Stomach (tissue), 9 donors: ENCODE results near the gene HS2ST1. TPM values are rescaled to one million over a fixed set of nuclear protein-coding genes. Genes with fewer than 3 reads are reported as not detected.

Source experiments
- DNase-seq, 2 donors: peaks; one replicate each; pipeline versions ENCODE4 v3.0.0 to v3.0.0-alpha.2; 2013 to 2019
- H3K27ac ChIP-seq, 5 donors: fragments of 200-600 bp in 4 of 5; sonication (generic) in 4 of 5; one replicate each; pipeline ENCODE4 v1.5.1; 2013 to 2019; ENCODE audit warnings: mild to moderate bottlenecking in 1 of 5, moderate library complexity in 1 of 5
- H3K27me3 ChIP-seq, 3 donors: fragments of 200-600 bp; sonication (generic); one replicate each; pipeline ENCODE4 v1.5.1; 2017 to 2019; ENCODE audit warnings: mixed run types in 1 of 3
- H3K36me3 ChIP-seq, 4 donors: fragments of 200-600 bp; sonication (generic); 1 replicate in 3 of 4; 2 replicates in 1 of 4; pipeline ENCODE4 v1.5.1; 2016 to 2019
- H3K4me1 ChIP-seq, 4 donors: fragments of 200-600 bp; sonication (generic); one replicate each; pipeline ENCODE4 v1.5.1; 2016 to 2019
- H3K4me3 ChIP-seq, 4 donors: fragments of 200-600 bp; sonication (generic) in 3 of 4; one replicate each; pipeline ENCODE4 v1.5.1; 2016 to 2019; ENCODE audit warnings: mild to moderate bottlenecking in 1 of 4
- H3K9me3 ChIP-seq, 4 donors: fragments of 200-600 bp; sonication (generic); one replicate each; pipeline ENCODE4 v1.5.1; 2016 to 2019
- EP300 ChIP-seq: sonication (generic); formaldehyde crosslinking; IDR thresholded peaks from one replicate; pipeline ENCODE4 v1.6.1; 2017; ENCODE audit warnings: antibody characterized with exemption
- POLR2A ChIP-seq, 4 donors: fragments of 450-650 bp; IDR thresholded peaks; one replicate each; pipeline ENCODE4 v1.6.1; 2016; ENCODE audit warnings: antibody characterized with exemption in 4 of 4, control low read depth in 2 of 4, mild to moderate bottlenecking in 1 of 4, moderate library complexity in 1 of 4
- POLR2AphosphoS5 ChIP-seq, 3 donors: sonication (generic); formaldehyde crosslinking; IDR thresholded peaks; one replicate each; pipeline ENCODE4 v1.6.1; 2016; ENCODE audit warnings: antibody characterized with exemption in 3 of 3
- WGBS, 5 donors: extraction: QIAGEN DNeasy Blood & Tissue Kit in 3 of 5; methylation state at CpG; one replicate each; pipeline versions ENCODE4 v1.1.5 to v1.1.7; 2013 to 2018; 5-methylcytosine and 5-hydroxymethylcytosine counted together
- intact Hi-C: fragments of 100-400 bp; cut with DNase I; formaldehyde crosslinking; loops from one replicate; pipeline ENCODE4 v1.15.1; 2023; ENCODE audit warnings: low total_unique reads
- polyA plus RNA-seq, 3 donors: library from polyadenylated mRNA; stranded (reverse); fragments of 200-250 nt; gene quantifications; one replicate each; pipeline ENCODE4 v1.2.3, GENCODE V29; 2013
- total RNA-seq, 5 donors: library from RNA; depleted of rRNA; stranded (reverse); fragments of >200 nt; gene quantifications; one replicate each; pipeline versions ENCODE4 v1.1.0 to v1.2.3, GENCODE V29; 2014 to 2016
- TF ChIP-seq, protein P1 (sequence below), 7 experiments: fragments of 450-650 bp in 4 of 7; fragments of 200-600 bp in 3 of 7; sonication (generic) in 3 of 7; IDR thresholded peaks; one replicate each; pipeline ENCODE4 v1.5.1; 2016 to 2019; ENCODE audit warnings: antibody characterized with exemption in 7 of 7, control low read depth in 2 of 7, mild to moderate bottlenecking in 1 of 7
- donor health status: healthy with polysubstance abuse.
- donor health status: Bipolar disorder and iron deficiency.
- donor health status: healthy.

The HS2ST1 gene
- total and polyA plus RNA-seq, 8 donors: 1.8 to 29.0 (median 5.1) TPM

DNA sequence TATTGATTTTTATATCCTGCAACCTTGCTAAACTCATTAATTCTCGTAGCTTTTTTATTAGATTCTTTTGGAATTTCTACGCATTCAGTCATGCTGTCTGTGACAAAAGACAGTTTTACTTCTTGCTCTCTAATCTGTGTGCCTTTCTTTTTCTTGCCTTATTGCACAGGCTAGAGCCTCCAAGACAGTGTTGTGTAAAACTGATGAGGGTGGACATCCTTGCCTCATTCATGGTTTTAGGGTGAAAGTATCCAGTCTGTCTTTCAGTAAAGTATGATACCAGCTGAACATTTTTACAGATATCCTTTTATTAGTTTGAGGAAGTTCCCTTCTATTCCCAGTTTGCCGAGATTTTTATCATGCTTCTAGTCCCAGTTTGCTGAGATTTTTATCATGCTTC lies 133.8 kb downstream of the HS2ST1 start:
- DNase-seq: no peak
- WGBS, 5 donors: 92 to 97% (median 96%) methylated on average over 3 of the region's 3 CpGs
- no peaks in the 10 kb centered on the region for H3K36me3 ChIP-seq
- intact Hi-C loops: no loop called here
- H3K27ac ChIP-seq: no peak overlapping the region
- no peaks in the 10 kb centered on the region for H3K4me1 ChIP-seq
- peaks cover 0 to 8% (median 4%) of the 10 kb centered on the region in 4 donors for H3K9me3 ChIP-seq
- H3K27me3 ChIP-seq: no peaks in the 10 kb centered on the region
- H3K4me3 ChIP-seq: no peak overlapping the region
- no peak for TF ChIP-seq POLR2A (IDR thresholded peaks at IDR 0.05)
- TF ChIP-seq POLR2AphosphoS5 (IDR thresholded peaks at IDR 0.05): no peak
- TF ChIP-seq, protein P1, sequence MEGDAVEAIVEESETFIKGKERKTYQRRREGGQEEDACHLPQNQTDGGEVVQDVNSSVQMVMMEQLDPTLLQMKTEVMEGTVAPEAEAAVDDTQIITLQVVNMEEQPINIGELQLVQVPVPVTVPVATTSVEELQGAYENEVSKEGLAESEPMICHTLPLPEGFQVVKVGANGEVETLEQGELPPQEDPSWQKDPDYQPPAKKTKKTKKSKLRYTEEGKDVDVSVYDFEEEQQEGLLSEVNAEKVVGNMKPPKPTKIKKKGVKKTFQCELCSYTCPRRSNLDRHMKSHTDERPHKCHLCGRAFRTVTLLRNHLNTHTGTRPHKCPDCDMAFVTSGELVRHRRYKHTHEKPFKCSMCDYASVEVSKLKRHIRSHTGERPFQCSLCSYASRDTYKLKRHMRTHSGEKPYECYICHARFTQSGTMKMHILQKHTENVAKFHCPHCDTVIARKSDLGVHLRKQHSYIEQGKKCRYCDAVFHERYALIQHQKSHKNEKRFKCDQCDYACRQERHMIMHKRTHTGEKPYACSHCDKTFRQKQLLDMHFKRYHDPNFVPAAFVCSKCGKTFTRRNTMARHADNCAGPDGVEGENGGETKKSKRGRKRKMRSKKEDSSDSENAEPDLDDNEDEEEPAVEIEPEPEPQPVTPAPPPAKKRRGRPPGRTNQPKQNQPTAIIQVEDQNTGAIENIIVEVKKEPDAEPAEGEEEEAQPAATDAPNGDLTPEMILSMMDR (IDR thresholded peaks at IDR 0.05): no peak
- TF ChIP-seq EP300: no peak

DNA sequence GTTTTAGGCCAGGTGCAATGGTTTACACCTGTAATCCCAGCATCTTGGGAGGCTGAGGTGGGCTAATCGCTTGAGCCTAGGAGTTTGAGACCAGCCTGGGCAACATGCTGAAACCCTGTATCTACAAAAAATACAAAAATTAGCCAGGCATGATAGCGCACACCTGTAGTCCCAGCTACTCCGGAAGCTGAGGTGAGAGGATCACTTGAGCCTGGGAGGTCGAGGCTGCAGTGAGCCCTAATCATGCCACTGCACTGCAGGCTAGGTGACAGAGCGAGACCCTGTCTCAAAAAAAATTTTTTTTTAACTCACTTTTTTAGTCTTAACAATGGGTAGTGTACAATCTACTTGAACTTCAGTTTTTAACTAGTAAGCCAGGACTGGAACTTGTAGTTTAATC lies 137.5 kb downstream of the HS2ST1 start:
- DNase-seq: no peak
- H3K36me3 ChIP-seq: no peaks in the 10 kb centered on the region
- H3K9me3 ChIP-seq: peaks cover 0 to 8% (median 4%) of the 10 kb centered on the region in 4 donors
- H3K4me1 ChIP-seq: no peaks in the 10 kb centered on the region
- no peaks in the 10 kb centered on the region for H3K27me3 ChIP-seq
- TF ChIP-seq EP300: no peak
- no peak for TF ChIP-seq POLR2AphosphoS5 (IDR thresholded peaks at IDR 0.05)
- TF ChIP-seq POLR2A (IDR thresholded peaks at IDR 0.05): no peak
- TF ChIP-seq, protein P1 (IDR thresholded peaks at IDR 0.05): no peak
- H3K4me3 ChIP-seq: no peak overlapping the region
- 94 to 99% (median 97%) methylated on average over 5 of the region's 5 CpGs for WGBS, 5 donors
- intact Hi-C loops: no loop called here
- no peak overlapping the region for H3K27ac ChIP-seq

DNA sequence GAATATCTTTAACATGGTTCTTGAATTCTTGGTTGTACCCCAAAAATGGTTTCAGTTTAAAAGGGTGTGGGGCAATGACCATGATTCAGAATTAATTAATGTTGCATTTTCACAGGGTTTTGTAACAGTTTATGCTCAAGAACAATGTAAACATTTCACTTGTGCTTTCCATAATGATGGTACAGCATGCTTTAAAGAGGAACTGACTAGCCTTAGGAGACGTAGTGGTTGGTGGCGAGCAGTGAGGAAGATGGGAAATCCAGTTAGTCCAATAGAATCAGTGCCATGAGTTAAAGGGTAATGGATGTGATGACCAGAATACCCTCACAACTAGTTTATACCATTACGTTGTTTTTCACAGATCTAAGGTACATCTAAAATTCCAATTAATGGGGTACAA lies 138.0 kb downstream of the HS2ST1 start:
- intact Hi-C loops: no loop called here

DNA sequence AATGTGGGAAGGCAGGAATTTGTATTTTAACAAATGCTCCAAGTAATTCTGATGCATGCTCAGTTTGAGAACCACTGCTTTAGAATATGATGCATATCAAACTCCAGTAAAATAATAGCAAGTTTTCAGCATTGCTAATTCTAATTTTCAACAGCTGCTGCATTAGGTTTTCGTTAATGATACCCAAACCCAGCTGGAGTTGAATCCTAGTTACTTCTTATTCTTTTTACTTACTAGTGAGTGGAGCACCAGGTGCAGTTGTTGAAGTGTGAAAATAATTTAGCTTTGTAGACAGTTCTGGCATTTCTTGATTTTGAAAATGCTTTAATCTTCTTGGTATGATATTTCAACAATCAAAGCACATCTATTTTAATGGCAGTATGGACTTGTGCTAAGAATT lies 138.5 kb downstream of the HS2ST1 start:
- no peaks in the 10 kb centered on the region for H3K36me3 ChIP-seq
- no peak overlapping the region for H3K4me3 ChIP-seq
- TF ChIP-seq, protein P1 (IDR thresholded peaks at IDR 0.05): no peak
- TF ChIP-seq POLR2AphosphoS5 (IDR thresholded peaks at IDR 0.05): no peak
- TF ChIP-seq POLR2A (IDR thresholded peaks at IDR 0.05): no peak
- TF ChIP-seq EP300: no peak
- 83 to 97% (median 94%) methylated on average over 1 of the region's 1 CpG for WGBS, 5 donors
- no peaks in the 10 kb centered on the region for H3K27me3 ChIP-seq
- H3K27ac ChIP-seq: no peak overlapping the region
- peaks cover 0 to 6% (median 2%) of the 10 kb centered on the region in 4 donors for H3K9me3 ChIP-seq
- intact Hi-C loops: no loop called here
- DNase-seq: no peak
- H3K4me1 ChIP-seq: no peaks in the 10 kb centered on the region

More for the DNA sequence above, 138.0 kb downstream of the HS2ST1 start:
- H3K4me3 ChIP-seq: no peak overlapping the region
- H3K27ac ChIP-seq: no peak overlapping the region
- 89 to 96% (median 93%) methylated on average over 3 of the region's 3 CpGs for WGBS, 5 donors
- TF ChIP-seq EP300 (no peak), POLR2AphosphoS5 (IDR thresholded peaks at IDR 0.05) (no peak), POLR2A (IDR thresholded peaks at IDR 0.05) (no peak)
- TF ChIP-seq, protein P1 (IDR thresholded peaks at IDR 0.05): no peak
- no peaks in the 10 kb centered on the region for H3K27me3 ChIP-seq
- DNase-seq: no peak
- peaks cover 0 to 8% (median 4%) of the 10 kb centered on the region in 4 donors for H3K9me3 ChIP-seq
- H3K36me3 ChIP-seq: no peaks in the 10 kb centered on the region
- H3K4me1 ChIP-seq: no peaks in the 10 kb centered on the region
